Activated T-cell treated with anti-CD3 and anti-CD28 coated beads for 1 hour (primary cell): ENCODE measurements around the gene VIT.

Source experiments
- DNase-seq: peaks from one replicate; pipeline ENCODE4 v3.0.0-alpha.2; 2020; ENCODE audit warnings: low read depth

The VIT gene

GRCh38 chr2:36711741-36712314 lies 15.3 kb downstream of the VIT start:
- no peak for DNase-seq

- no peak for DNase-seq
These were observed 16.8 kb downstream of the VIT start for GRCh38 chr2:36713310-36713709.

GRCh38 chr2:36716111-36716510 lies 19.6 kb downstream of the VIT start:
- no peak for DNase-seq

DNA sequence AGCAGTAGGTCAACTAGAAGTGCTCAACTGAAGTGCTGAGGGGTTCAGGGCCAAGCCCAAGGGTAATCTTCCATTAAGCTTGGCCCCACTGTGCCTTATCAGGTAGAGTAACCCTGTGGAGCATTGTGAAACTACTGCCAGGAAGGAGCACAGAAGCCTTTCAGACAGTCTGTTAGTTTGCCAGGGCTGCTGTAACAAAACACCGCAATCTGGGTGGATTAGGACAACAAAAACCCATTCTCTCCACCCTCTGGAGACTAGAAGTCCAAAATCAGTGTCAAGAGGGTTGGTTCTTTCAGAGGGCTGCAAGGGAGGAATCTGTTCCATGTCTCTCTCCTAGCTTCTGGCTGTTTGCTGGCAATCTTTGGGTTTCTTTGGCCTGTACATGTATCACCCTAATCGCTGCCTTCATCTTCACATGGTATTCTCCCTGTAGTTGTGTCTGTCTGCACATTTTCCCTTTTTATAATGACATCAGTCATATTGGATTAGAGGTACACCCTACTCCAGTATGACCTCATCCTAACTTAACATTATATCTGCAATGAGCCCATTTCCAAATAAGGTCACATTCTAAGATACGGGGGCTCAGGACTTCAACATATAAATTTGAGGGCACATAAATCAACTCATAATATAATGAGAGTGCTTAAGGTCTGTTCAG lies 21.2 kb downstream of the VIT start:
- DNase-seq, result no peak

GRCh38 chr2:36727550-36727949 lies 31.0 kb downstream of the VIT start:
- no peak for DNase-seq

DNA sequence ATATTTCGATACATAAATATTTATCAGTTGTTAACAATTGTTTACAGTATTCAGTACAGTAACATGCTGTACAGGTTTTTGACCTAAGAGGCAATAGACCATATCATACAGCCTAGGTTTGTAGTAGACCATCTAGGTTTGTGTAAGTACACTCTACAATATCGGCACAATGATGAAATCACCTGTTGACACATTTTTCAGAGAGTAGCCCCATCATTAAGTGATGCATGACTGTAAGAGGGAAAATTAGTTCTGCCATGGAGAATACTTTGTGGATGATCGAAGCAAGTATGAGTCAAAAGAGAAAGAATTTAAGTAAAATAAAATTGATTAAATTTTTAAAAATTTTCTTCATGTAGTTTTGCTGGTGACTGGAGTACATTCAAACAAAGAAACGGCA lies 32.6 kb downstream of the VIT start:
- DNase-seq, result no peak

- no peak for DNase-seq
These were observed 35.6 kb downstream of the VIT start for GRCh38 chr2:36731941-36732672.

GRCh38 chr2:36732673-36733036 lies 36.1 kb downstream of the VIT start:
- DNase-seq, result no peak

- DNase-seq, result no peak
These were observed 36.7 kb downstream of the VIT start for GRCh38 chr2:36733215-36733614.

DNA sequence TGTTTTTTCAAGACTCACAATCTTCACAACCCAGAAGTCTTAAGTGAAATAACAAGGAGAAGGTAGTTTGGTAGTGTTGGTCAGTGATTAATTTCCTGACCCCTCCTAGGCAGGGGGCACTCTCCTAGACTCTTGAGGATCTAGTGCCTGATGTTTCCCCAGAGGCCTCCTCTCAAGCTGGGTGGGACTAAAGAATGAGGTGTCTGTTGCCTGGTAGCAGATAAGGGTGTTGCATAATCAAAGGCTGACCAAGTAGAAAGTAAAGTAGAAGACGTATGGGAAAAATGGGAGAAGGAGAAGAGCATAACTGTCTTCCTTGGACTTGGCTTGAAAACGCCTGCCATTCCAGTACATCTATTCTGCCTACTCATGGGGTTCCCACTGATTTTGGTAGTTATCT lies 37.8 kb downstream of the VIT start:
- DNase-seq, result no peak

DNA sequence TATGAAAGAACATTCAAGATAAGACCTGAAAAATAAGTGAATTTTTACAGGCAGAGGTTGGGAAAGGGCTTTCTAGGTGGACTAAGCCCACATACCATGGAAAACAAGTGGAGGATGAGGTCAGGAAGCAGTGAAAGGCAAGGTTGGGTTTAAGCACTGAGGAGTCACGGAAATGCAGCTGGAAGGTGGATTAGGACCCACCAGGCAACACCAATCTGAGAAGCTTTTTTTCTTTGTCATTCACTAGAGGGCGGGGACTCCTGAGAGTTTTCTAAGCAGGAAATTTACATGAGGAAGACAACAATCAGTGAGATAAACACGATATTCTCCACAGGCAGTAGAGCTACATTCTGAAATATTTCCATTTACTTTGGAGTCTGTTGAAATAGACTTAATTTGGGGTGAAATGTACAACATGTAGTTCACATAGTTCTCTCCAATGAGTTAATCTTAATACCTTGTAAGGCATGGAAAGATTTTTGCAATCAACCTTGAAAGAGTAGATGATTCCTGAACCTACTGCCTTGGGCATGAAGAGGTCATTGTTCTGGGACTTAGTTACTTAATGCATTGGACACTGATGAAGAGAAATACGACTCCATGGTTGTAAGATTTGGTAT lies 40.7 kb downstream of the VIT start:
- no peak for DNase-seq

- DNase-seq, result no peak
These were observed 43.6 kb downstream of the VIT start for GRCh38 chr2:36740061-36740460.

DNA sequence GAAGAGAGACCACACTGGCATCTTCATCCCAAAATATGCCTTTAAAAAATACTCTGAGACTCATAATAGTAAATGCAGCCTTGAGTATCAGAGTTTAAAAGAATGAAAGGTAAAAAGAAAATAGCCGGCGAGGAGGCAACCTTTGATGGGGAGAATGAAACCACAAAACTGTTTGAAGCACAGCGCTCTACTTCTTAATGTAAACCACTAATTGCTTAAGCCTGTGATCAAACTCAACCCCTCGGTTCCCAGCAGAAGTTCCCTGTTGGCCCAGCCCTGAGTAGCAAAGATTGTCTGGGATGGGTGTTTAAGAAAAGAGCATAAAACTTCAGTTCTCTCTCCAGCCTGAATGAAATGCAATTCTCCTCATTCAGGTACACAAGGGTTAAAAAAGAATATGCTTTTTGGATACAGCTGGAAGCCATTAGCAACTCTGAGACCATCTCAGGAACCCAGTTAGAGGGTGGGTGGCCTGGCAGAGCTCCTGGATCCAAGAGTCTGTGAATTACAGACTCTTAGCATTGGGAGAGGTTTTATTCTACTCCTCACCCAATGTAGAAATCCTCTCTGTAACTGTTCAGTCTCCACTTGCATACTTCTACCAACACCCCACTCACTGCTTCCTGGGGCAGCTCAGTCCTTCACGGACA lies 44.8 kb downstream of the VIT start:
- no peak for DNase-seq

GRCh38 chr2:36743954-36744353 lies 47.4 kb downstream of the VIT start:
- no peak for DNase-seq

GRCh38 chr2:36748166-36748565 lies 51.7 kb downstream of the VIT start:
- DNase-seq, result no peak

DNA sequence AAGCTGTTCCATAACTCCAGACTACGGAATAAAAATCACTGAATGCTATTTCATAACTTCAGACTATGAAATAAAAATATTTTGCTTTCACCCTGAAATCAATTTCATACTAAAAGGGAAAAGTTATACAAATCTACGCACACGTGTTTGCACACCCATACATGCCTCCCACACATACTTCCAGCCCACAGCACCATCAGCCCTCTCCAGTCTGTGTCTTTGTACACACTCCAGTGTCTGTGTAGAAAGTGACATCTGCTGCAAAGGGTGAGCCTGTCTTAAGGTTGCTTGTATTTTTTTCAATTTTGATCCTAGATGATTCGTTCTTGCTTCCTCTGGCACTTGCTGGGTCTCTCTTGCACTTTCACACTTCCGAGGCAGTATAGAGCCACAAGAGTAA lies 53.6 kb downstream of the VIT start:
- DNase-seq, result no peak

DNA sequence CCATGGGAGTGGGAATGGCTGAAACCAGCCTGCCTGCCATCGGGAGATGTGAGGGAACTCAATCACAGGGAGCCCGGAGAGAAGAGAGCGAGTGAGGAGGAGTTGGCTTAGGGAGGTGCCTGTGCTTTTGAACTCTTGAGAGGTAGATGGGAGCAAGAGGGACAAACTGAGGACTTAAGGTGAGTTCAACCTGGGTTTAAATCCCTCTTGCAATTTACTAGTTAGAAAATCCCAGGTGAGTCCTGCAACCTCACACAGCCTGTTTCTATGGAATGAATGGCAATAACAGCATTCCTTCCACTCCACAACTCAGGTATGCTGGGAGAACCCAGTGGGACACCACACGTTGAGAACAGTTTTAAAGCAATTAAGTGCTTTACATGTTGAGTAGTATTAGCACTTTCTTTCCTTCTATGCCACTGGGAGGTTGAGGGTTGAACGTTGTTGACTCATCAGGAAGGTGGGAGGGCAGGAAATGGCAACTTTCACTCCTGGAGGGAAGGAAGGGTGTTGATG lies 57.3 kb downstream of the VIT start:
- DNase-seq, result no peak

DNA sequence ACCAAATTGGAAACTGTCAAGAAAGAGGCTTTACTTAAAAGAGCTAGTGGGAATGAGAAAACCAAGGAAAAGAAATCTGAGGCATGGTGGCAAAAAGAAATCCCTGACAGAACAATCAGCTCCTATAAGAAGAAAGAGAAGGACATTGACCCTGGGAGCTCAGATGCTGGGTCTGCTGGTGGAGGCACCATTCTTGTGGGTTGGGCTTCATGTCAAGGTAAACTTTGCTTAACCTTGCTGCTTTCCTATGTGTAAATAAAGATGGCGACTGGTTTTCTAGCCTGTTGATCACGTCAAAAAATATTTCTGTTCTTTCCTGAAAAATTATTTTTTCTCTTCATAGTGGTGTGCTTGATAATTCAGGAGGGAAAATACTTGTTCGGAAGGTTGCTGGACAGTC lies 58.1 kb downstream of the VIT start:
- DNase-seq, result no peak

DNA sequence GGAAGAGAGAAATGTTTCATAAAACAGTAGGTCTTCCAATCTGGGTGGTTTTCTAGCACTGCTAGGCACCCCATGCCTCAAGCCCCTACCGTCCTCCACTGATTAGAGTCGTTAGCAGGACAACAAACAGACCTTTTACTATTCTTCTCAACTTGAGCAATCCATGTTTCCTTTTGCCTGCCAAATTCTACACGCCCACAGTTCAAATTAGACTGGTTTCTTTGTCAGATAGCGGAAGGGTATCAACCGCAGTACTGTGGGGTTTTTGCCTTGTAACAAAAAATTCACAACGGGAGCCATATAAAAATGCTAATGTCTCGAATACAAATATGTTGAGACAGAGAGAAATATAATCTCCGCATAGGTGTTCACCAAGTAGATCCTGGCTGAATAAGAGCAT lies 59.9 kb downstream of the VIT start:
- no peak for DNase-seq

DNA sequence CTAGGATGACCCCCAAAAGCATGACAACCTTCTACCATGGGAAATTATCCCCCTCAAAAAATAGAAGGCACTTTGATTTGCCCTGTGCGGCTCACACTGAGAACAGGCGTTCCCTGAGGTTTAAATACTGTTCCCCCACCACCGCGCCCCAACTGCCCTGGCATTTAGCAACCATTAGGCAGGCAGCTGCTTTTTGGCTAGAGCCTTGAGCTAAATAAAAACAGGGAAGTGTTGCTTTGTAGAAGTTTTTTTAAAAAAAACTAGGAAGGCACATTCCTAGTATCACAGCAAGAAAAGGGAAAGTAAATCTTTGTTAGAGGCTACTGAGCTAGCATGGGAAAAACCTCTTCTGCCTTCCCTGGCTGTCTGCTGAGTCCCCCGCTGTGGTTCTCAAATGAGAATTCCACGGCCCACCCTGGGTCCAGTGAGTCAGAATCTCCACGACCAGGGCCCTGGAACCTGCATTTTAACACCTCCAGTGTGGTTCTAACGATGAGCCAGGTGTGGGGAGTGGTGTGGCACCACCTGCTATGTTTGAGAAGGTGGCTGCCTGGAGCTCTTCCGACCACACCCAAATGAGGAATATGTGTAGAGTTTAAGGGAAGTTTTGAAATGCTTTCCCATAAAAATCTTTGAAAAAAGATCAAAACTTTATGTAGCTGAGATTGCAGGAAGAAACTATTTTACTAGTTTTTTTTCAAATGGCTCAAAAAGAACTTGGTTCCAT lies 66.4 kb downstream of the VIT start:
- DNase-seq, result no peak

GRCh38 chr2:36769106-36769505 lies 72.6 kb downstream of the VIT start:
- no peak for DNase-seq
